GM18861 (cell line): ENCODE data around the gene KCNN3.

ENCODE experiments used
- ATAC-seq: cut with Tn5 transposase; IDR thresholded peaks from one replicate; pipeline ENCODE4 v1.9.1; 2021; ENCODE audit not compliant: unreplicated experiment

KCNN3 gene

GRCh38 chr1:154797175-154797574 lies 72.9 kb downstream of the KCNN3 start:
- no peak for ATAC-seq

- no peak for ATAC-seq
These were observed 73.7 kb downstream of the KCNN3 start for GRCh38 chr1:154796303-154796892.

DNA sequence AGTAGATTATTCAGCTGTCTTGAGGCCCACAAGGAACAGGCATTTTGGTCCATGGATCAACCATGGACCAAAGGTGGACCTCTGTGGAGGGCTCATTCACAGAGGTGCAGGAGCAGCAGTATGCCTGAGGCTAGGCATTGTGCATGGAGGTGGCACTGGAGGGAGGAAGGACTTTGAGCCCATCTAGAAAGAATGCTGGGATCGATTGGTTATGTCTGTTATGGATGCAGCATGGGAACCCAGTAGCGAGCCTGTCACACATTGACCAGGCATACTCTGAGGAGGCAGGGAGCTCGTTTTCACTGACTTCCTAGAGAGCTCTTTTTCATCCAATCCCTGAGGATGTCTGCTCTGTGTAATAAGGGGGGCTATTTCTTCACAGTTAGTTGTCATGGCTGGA lies 75.5 kb downstream of the KCNN3 start:
- ATAC-seq = no peak

DNA sequence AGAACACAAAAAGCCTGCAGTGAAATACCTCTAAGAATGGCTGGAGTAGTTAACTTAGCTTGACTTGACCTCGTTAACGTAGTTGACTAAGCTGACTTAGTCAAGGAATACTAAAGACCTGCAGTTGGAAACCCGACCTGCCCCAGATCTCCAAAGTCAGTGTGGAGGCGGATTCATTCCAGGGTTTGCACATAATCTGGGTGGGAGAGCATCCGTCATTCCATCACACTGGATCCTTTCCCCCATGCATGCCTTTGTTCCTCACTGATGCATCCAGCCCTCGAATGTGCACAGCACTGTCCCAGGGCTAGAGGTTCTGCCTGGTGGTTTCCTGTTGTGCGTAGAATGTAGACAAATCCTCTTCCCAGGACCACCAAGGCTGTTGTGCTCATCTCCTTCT lies 76.4 kb downstream of the KCNN3 start:
- no peak for ATAC-seq

GRCh38 chr1:154792899-154793298 lies 77.2 kb downstream of the KCNN3 start:
- ATAC-seq = no peak

- ATAC-seq = no peak
These were observed 78.6 kb downstream of the KCNN3 start for GRCh38 chr1:154791292-154792166.

- ATAC-seq = no peak
These were observed 81.2 kb downstream of the KCNN3 start for GRCh38 chr1:154788886-154789285.

- no peak for ATAC-seq
These were observed 81.8 kb downstream of the KCNN3 start for GRCh38 chr1:154788110-154788870.

- no peak for ATAC-seq
These were observed 83.1 kb downstream of the KCNN3 start for GRCh38 chr1:154786804-154787570.

- no peak for ATAC-seq
These were observed 85.1 kb downstream of the KCNN3 start for GRCh38 chr1:154784924-154785531.

GRCh38 chr1:154784416-154784815 lies 85.7 kb downstream of the KCNN3 start:
- no peak for ATAC-seq

- no peak for ATAC-seq
These were observed 86.1 kb downstream of the KCNN3 start for GRCh38 chr1:154783976-154784375.

DNA sequence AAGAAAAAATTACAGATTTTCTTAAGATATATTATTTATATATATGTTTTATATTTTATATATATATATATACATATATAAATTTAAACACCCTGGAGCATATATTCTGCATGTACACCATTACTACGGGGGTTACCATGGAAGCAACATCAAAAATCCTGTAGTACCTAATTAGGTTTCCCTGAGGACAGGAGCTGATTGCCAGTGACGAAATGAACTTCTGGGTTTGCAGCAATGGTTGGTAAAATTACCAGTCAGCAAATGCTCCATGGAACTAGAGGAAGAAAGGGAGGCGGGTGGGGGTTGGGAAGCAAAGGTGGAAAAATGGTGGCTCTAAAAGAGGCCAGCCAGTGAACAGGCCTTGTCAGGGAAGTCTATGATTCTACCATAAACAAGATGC lies 89.5 kb downstream of the KCNN3 start:
- ATAC-seq = no peak

DNA sequence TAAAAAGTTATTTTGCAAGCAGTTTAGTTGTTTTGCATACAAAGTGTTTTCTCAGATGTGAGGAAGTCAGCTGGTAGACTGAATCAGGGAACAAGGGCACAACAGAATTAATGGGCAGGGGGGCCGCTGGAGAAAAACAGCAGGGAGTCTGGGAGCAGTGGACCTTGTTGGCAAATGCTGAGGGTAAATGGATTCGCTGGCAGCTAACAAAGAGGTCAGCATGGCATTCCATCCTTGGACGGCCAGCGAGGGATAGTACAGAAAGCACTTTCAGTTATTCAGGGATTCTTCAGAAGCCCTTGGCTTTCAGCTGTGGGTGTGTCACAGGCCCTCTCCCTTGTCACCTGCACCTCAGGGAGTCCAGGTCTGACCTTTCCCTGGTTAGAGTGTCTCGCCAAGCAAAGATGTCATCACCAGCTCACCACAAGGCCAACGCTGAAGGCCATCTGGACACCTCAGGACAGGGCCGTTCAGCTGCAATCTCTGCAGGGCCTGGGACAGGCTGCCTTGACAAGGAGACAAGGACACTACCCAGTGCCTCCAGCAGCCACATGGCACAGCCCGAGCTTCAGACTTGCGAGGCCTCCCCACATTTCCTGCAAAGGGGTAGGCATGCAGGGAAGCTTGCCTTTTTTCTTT lies 90.4 kb downstream of the KCNN3 start:
- no peak for ATAC-seq

DNA sequence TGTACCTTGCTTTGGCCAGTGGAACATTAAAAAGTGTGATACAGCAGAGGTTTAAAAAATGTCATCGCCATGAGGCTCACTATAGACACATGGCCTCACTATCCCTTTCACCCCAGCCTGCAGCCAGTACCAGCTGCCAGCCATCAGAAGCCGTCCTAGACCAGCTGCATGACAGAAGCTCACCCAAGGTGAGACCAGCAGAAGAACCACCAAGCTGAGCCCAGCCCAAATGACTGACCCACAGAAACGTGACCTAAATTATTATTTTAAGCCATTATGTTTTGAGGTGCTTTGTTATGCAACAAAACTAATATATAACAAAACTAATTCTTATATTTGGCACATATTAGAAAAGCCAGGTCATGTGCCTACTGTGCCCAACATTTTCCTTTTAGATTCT lies 91.1 kb downstream of the KCNN3 start:
- ATAC-seq = no peak

- ATAC-seq = no peak
These were observed 91.8 kb downstream of the KCNN3 start for GRCh38 chr1:154778275-154778674.

DNA sequence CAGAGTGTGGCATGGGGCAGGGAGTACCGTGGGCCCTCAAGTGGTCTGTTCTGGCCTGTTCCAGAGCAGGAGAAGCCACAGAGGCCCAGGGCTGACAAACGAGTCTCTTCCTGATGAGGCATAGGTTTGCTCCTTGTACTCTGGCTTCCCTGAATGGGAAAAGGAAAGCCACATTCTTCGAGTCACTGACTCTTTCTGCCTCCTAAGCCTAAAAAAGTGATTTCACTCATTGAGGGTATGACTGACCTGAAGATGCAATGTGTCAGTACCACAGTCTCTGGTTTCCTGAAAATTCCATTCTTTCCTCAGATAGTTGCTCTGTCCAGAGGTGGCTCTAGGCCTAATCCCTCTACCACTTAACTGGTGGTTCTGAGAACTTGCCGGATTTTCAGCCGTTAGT lies 92.3 kb downstream of the KCNN3 start:
- no peak for ATAC-seq

DNA sequence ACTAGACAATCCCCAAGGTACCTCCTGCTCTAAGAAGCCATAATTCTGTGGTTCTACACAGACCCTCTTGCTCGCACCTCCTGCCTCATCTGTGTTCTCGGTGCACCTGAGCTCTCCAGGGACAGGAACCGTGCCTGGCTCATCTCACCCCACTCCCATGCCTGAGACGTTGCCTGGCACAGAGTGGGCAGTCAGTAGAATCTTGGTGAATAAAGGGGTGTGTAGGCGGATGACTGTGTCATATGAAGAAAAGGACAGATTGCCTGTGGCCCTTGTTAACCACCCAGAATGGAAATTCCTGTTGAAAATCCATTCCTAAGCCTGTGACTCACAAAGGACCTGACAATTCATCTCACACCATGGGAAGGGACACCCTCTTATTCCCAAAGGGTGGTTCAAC lies 92.9 kb downstream of the KCNN3 start:
- ATAC-seq = no peak

GRCh38 chr1:154775621-154776605 lies 94.2 kb downstream of the KCNN3 start:
- ATAC-seq = no peak
